ENCODE measurements around the gene POLR2A.

DNA sequence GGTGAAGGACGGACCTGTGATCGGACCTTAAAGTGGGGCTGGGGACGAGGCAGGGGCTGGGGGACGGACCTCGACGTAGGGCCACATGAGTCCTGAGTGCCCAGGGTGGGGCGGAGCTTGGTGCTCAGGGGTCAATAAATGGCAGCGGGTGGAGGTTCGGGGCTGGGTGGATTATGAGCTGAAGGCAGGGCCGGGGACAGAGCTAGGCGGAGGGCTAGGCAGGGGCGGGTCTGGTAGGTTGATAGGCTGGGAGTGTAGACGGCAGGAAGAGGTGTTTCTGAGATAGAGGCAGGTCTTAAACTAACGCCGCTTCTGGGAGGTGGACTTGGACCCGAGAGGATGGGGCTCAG lies 38.6 kb upstream of the POLR2A start:
- TF ChIP-seq POLR2A (IDR thresholded peaks at IDR 0.05) = no peak
- TF ChIP-seq, protein P1, sequence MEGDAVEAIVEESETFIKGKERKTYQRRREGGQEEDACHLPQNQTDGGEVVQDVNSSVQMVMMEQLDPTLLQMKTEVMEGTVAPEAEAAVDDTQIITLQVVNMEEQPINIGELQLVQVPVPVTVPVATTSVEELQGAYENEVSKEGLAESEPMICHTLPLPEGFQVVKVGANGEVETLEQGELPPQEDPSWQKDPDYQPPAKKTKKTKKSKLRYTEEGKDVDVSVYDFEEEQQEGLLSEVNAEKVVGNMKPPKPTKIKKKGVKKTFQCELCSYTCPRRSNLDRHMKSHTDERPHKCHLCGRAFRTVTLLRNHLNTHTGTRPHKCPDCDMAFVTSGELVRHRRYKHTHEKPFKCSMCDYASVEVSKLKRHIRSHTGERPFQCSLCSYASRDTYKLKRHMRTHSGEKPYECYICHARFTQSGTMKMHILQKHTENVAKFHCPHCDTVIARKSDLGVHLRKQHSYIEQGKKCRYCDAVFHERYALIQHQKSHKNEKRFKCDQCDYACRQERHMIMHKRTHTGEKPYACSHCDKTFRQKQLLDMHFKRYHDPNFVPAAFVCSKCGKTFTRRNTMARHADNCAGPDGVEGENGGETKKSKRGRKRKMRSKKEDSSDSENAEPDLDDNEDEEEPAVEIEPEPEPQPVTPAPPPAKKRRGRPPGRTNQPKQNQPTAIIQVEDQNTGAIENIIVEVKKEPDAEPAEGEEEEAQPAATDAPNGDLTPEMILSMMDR (IDR thresholded peaks at IDR 0.05) = no peak
- no peak for TF ChIP-seq POLR2AphosphoS5 (IDR thresholded peaks at IDR 0.05)
- no peak for TF ChIP-seq EP300 (IDR thresholded peaks at IDR 0.05)

Data from stomach (tissue), 4 donors.